ENCODE measurements around the gene ANKUB1. TPM values are rescaled to one million over a fixed set of nuclear protein-coding genes. Genes with fewer than 3 reads are reported as not detected.

Gene ANKUB1
- total RNA-seq, 1 experiment from 2014 or later, result not detected

- Histone ChIP-seq H3K4me2 (ENCODE audit: low read length) (no peak overlapping the region), H3K27me3 (ENCODE audit: insufficient read depth, low read length) (no peaks in the 10 kb centered on the region), H3K4me3 (replicated peaks in 1 of 2; ENCODE audit: low read depth in 1 of 2, low read length in 2 of 2) (no peak overlapping the region), H2AFZ (ENCODE audit: low read depth, low read length, poor library complexity, severe bottlenecking) (peak overlapping the region; percentile 53), H3K36me3 (ENCODE audit: control insufficient read depth in 1 of 2, insufficient read depth in 2 of 2, low read length in 2 of 2) (no peaks in the 10 kb centered on the region), H3K9me3 (ENCODE audit: control insufficient read depth in 1 of 2, insufficient read depth in 1 of 2, low read depth in 1 of 2, low read length in 2 of 2) (no peaks in the 10 kb centered on the region), H3K9me2 (ENCODE audit: insufficient read depth) (no peaks in the 10 kb centered on the region), H3K9ac (ENCODE audit: low read length) (no peak overlapping the region), H3K79me2 (ENCODE audit: insufficient read depth, low read length) (no peaks in the 10 kb centered on the region), H3K27ac (ENCODE audit: low read depth, low read length) (no peak overlapping the region), H4K20me1 (ENCODE audit: insufficient read depth) (no peaks in the 10 kb centered on the region), H3K4me1 (ENCODE audit: control insufficient read depth in 1 of 2, insufficient read depth in 2 of 2, low read length in 2 of 2) (peaks cover 0 to 8% of the 10 kb centered on the region in 2 experiments; a peak in 2 of 4 replicates)
- ATAC-seq (no peak), DNase-seq (ENCODE audit: low read depth, low spot score) (no peak)
- ChIA-PET CTCF (no interaction called here), RAD21 (ENCODE audit: low non-redundant PET in 1 of 2, low total read pairs in 2 of 2, uncharacterized antibody in 2 of 2, unreplicated experiment in 2 of 2) (no interaction called here), POLR2A (no interaction called here)
- TF ChIP-seq ZFX (IDR thresholded peaks at IDR 0.05), result no peak
- no peak for TF ChIP-seq CEBPB (IDR thresholded peaks at IDR 0.05; ENCODE audit: low read depth)
- TF ChIP-seq CBX3 (IDR thresholded peaks at IDR 0.05; ENCODE audit: low read depth), result no peak
- TF ChIP-seq POLR2AphosphoS5 (IDR thresholded peaks at IDR 0.05; ENCODE audit: low read depth, low read length), result no peak
- TF ChIP-seq SRF (IDR thresholded peaks at IDR 0.05; ENCODE audit: low read depth), result no peak
- TF ChIP-seq, protein P1, sequence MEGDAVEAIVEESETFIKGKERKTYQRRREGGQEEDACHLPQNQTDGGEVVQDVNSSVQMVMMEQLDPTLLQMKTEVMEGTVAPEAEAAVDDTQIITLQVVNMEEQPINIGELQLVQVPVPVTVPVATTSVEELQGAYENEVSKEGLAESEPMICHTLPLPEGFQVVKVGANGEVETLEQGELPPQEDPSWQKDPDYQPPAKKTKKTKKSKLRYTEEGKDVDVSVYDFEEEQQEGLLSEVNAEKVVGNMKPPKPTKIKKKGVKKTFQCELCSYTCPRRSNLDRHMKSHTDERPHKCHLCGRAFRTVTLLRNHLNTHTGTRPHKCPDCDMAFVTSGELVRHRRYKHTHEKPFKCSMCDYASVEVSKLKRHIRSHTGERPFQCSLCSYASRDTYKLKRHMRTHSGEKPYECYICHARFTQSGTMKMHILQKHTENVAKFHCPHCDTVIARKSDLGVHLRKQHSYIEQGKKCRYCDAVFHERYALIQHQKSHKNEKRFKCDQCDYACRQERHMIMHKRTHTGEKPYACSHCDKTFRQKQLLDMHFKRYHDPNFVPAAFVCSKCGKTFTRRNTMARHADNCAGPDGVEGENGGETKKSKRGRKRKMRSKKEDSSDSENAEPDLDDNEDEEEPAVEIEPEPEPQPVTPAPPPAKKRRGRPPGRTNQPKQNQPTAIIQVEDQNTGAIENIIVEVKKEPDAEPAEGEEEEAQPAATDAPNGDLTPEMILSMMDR (IDR thresholded peaks at IDR 0.05 in 2 of 3, conservative IDR thresholded peaks at IDR 0.05 in 1 of 3; ENCODE audit: borderline replicate concordance in 1 of 3, insufficient read depth in 1 of 3, low read depth in 2 of 3, low read length in 2 of 3), result no peak
- no TSS peak for BruUV-seq (replicated peaks)
- intact Hi-C loops (cut with micrococcal nuclease), result no loop called here
Observed at GRCh38 chr3:149800693-149801092, 8.3 kb upstream of the ANKUB1 start.

GRCh38 chr3:149796026-149796425 is 3.7 kb upstream of the ANKUB1 start:
- CTCF ChIA-PET, result interaction anchor here (0.9 kb wide), 1 partner anchor 12 kb away, joined by 5 read pairs; no protein-coding TSS in a partner anchor
- TF ChIP-seq EGR1 (IDR thresholded peaks at IDR 0.05; ENCODE audit: low read depth) (no peak), POLR2AphosphoS5 (IDR thresholded peaks at IDR 0.05; ENCODE audit: low read depth, low read length) (no peak), EZH2phosphoT487 (IDR thresholded peaks at IDR 0.05; ENCODE audit: borderline replicate concordance) (no peak), ZNF274 (IDR thresholded peaks at IDR 0.05; ENCODE audit: low read depth, low read length) (no peak), JUND (IDR thresholded peaks at IDR 0.05) (no peak), SP1 (IDR thresholded peaks at IDR 0.05; ENCODE audit: low read depth) (no peak), POLR2A (IDR thresholded peaks at IDR 0.05; ENCODE audit: borderline replicate concordance, extremely low read depth, insufficient read depth, insufficient read length) (no peak), CBX3 (IDR thresholded peaks at IDR 0.05; ENCODE audit: low read depth) (no peak), MAX (IDR thresholded peaks at IDR 0.05) (no peak), ELF1 (IDR thresholded peaks at IDR 0.05; ENCODE audit: borderline replicate concordance, low read depth) (no peak), FOSL1 (IDR thresholded peaks at IDR 0.05; ENCODE audit: low read depth) (no peak), EZH2 (IDR thresholded peaks at IDR 0.05) (no peak), ATF3 (IDR thresholded peaks at IDR 0.05) (no peak), SIN3A (IDR thresholded peaks at IDR 0.05; ENCODE audit: low read depth) (no peak), CEBPB (IDR thresholded peaks at IDR 0.05; ENCODE audit: low read depth) (no peak)
- TF ChIP-seq, protein P2, sequence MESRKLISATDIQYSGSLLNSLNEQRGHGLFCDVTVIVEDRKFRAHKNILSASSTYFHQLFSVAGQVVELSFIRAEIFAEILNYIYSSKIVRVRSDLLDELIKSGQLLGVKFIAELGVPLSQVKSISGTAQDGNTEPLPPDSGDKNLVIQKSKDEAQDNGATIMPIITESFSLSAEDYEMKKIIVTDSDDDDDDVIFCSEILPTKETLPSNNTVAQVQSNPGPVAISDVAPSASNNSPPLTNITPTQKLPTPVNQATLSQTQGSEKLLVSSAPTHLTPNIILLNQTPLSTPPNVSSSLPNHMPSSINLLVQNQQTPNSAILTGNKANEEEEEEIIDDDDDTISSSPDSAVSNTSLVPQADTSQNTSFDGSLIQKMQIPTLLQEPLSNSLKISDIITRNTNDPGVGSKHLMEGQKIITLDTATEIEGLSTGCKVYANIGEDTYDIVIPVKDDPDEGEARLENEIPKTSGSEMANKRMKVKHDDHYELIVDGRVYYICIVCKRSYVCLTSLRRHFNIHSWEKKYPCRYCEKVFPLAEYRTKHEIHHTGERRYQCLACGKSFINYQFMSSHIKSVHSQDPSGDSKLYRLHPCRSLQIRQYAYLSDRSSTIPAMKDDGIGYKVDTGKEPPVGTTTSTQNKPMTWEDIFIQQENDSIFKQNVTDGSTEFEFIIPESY (IDR thresholded peaks at IDR 0.05; ENCODE audit: extremely low read depth, insufficient replicate concordance, low read length), result no peak

More at GRCh38 chr3:149796026-149796425, 3.7 kb upstream of the ANKUB1 start:
- H3K27me3 ChIP-seq (ENCODE audit: insufficient read depth, low read length), result no peaks in the 10 kb centered on the region
- DNase-seq (ENCODE audit: low read depth, low spot score), result no peak
- H3K4me2 ChIP-seq (ENCODE audit: low read length), result no peak overlapping the region
- H3K4me1 ChIP-seq (ENCODE audit: control insufficient read depth in 1 of 2, insufficient read depth in 2 of 2, low read length in 2 of 2), result no peaks in the 10 kb centered on the region
- H3K9ac ChIP-seq (ENCODE audit: low read length), result no peak overlapping the region
- H3K4me3 ChIP-seq (replicated peaks in 1 of 2; ENCODE audit: low read depth in 1 of 2, low read length in 2 of 2), result no peak overlapping the region
- no peaks in the 10 kb centered on the region for H3K79me2 ChIP-seq (ENCODE audit: insufficient read depth, low read length)
- intact Hi-C loops (cut with micrococcal nuclease), result no loop called here
- POLR2A ChIA-PET, result no interaction called here
- no peaks in the 10 kb centered on the region for H3K9me3 ChIP-seq (ENCODE audit: control insufficient read depth in 1 of 2, insufficient read depth in 1 of 2, low read depth in 1 of 2, low read length in 2 of 2)
- RAD21 ChIA-PET (ENCODE audit: low non-redundant PET in 1 of 2, low total read pairs in 2 of 2, uncharacterized antibody in 2 of 2, unreplicated experiment in 2 of 2), result no interaction called here
- no peaks in the 10 kb centered on the region for H3K36me3 ChIP-seq (ENCODE audit: control insufficient read depth in 1 of 2, insufficient read depth in 2 of 2, low read length in 2 of 2)
- no peak overlapping the region for H3K27ac ChIP-seq (ENCODE audit: low read depth, low read length)
- no peak overlapping the region for H2AFZ ChIP-seq (ENCODE audit: low read depth, low read length, poor library complexity, severe bottlenecking)
- H3K9me2 ChIP-seq (ENCODE audit: insufficient read depth), result no peaks in the 10 kb centered on the region
- H4K20me1 ChIP-seq (ENCODE audit: insufficient read depth), result no peaks in the 10 kb centered on the region
- BruUV-seq (replicated peaks), result no TSS peak
- ATAC-seq, result no peak

Data from HCT116 (cell line).